Thoracic aorta (tissue), 2 donors: ENCODE data around the gene EMC9. TPM values are rescaled to one million over a fixed set of nuclear protein-coding genes. Genes with fewer than 3 reads are reported as not detected.

ENCODE experiments used
- ATAC-seq: fragments of 150-250 bp; one replicate; pipeline ENCODE4 v1.8.0; 2017; ENCODE audit warnings: low read depth; ENCODE audit not compliant: insufficient number of reproducible peaks, low FRiP score
- DNase-seq: peaks from one replicate; pipeline ENCODE4 v3.0.0-alpha.2; 2020; ENCODE audit warnings: low spot score
- H3K27ac ChIP-seq, 2 donors: fragments of 200-600 bp; sonication (generic); 1 replicate in 1 of 2; 2 replicates in 1 of 2; pipeline ENCODE4 v1.5.1; 2016; ENCODE audit warnings: mild to moderate bottlenecking in 2 of 2, moderate library complexity in 2 of 2
- H3K27me3 ChIP-seq: fragments of 200-600 bp; sonication (generic); replicated peaks from 2 replicates; pipeline ENCODE4 v1.6.0; 2016; ENCODE audit warnings: mild to moderate bottlenecking; ENCODE audit not compliant: insufficient read depth
- H3K36me3 ChIP-seq: fragments of 200-600 bp; sonication (generic); one replicate; pipeline ENCODE4 v1.5.1; 2016
- H3K4me1 ChIP-seq, 2 donors: fragments of 200-600 bp; sonication (generic); 1 replicate in 1 of 2; 2 replicates in 1 of 2; pipeline versions ENCODE4 v1.5.1 to v1.6.0; 2016; ENCODE audit warnings: low read depth in 2 of 2, mild to moderate bottlenecking in 1 of 2; ENCODE audit not compliant: control insufficient read depth in 1 of 2
- H3K4me3 ChIP-seq: fragments of 200-600 bp; sonication (generic); 2 replicates; pipeline ENCODE4 v1.5.1; 2016; ENCODE audit warnings: mild to moderate bottlenecking
- H3K9me3 ChIP-seq: fragments of 200-600 bp; sonication (generic); 2 replicates; pipeline ENCODE4 v1.5.1; 2016
- total RNA-seq, 2 donors: library from RNA; depleted of rRNA; stranded (reverse); fragments of >200 nt; gene quantifications; one replicate each; pipeline versions ENCODE4 v1.1.0 to v1.2.3, GENCODE V29; 2016
- TF ChIP-seq, protein P1 (sequence below): fragments of 200-600 bp; sonication (generic); IDR thresholded peaks from one replicate; pipeline ENCODE4 v1.5.1; 2019; ENCODE audit warnings: antibody characterized with exemption

EMC9 gene
- total RNA-seq, 2 donors from 2014 or later, result 4.9 to 18.6 TPM

DNA sequence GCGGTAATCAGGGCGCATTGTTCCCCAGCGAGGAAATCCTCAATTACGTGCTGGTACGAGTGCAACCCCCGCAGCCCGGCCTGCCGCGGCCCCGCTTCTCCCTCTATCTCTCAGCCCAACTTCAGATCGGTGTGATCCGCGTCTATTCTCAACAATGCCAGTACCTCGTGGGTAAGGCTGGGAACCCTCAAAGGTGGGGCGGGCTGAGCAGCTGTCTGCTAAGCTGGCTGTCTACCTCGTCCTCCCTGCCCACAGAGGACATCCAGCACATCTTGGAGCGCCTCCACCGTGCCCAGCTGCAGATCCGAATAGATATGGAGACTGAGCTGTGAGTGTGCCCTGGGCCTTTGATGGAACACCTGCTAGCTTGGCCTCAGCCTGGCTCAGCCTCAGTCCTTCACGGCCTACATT, 31.5 kb upstream of the EMC9 start:
- ATAC-seq (no peak), DNase-seq (no peak)
- Histone ChIP-seq H3K36me3 (peaks cover 3% of the 10 kb centered on the region), H3K4me3 (no peak overlapping the region), H3K4me1 (peaks cover 0 to 13% of the 10 kb centered on the region in 2 donors), H3K9me3 (no peaks in the 10 kb centered on the region), H3K27me3 (no peaks in the 10 kb centered on the region), H3K27ac (no peak overlapping the region)
- TF ChIP-seq, protein P1, sequence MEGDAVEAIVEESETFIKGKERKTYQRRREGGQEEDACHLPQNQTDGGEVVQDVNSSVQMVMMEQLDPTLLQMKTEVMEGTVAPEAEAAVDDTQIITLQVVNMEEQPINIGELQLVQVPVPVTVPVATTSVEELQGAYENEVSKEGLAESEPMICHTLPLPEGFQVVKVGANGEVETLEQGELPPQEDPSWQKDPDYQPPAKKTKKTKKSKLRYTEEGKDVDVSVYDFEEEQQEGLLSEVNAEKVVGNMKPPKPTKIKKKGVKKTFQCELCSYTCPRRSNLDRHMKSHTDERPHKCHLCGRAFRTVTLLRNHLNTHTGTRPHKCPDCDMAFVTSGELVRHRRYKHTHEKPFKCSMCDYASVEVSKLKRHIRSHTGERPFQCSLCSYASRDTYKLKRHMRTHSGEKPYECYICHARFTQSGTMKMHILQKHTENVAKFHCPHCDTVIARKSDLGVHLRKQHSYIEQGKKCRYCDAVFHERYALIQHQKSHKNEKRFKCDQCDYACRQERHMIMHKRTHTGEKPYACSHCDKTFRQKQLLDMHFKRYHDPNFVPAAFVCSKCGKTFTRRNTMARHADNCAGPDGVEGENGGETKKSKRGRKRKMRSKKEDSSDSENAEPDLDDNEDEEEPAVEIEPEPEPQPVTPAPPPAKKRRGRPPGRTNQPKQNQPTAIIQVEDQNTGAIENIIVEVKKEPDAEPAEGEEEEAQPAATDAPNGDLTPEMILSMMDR, result no peak

DNA sequence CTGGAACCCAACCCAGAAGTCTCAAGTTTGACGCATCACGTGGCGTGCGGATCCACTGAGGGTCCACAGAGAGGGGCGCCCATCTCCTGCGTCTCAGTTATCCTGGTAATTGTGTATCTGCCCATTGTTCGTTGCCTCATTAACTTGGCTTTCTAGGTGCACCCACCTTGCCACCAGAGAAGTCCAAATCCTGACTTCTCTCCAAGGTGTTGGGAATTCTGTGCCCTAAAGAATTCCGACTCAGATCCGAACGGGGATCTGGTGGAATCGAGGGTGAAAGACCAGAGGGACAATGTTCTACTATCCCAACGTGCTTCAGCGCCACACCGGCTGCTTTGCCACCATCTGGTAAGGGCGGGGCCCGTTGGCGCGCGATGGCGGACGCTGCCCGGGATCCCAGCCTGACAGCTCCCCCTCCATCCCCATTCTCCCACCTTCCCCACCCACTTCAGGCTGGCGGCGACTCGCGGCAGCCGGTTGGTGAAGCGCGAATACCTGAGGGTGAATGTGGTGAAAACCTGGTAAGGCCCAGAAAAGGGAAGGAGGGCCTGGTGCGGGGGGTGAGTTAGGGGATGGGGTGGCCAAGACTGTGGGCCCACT, 31.0 kb upstream of the EMC9 start:
- no peaks in the 10 kb centered on the region for H3K9me3 ChIP-seq
- H3K4me3 ChIP-seq, result peak overlapping the region; percentile 69
- H3K27me3 ChIP-seq, result no peaks in the 10 kb centered on the region
- no peak overlapping the region for H3K27ac ChIP-seq
- peaks cover 0 to 13% of the 10 kb centered on the region in 2 donors for H3K4me1 ChIP-seq
- TF ChIP-seq, protein P1, result no peak
- ATAC-seq (no peak), DNase-seq (no peak)
- H3K36me3 ChIP-seq, result no peaks in the 10 kb centered on the region

DNA sequence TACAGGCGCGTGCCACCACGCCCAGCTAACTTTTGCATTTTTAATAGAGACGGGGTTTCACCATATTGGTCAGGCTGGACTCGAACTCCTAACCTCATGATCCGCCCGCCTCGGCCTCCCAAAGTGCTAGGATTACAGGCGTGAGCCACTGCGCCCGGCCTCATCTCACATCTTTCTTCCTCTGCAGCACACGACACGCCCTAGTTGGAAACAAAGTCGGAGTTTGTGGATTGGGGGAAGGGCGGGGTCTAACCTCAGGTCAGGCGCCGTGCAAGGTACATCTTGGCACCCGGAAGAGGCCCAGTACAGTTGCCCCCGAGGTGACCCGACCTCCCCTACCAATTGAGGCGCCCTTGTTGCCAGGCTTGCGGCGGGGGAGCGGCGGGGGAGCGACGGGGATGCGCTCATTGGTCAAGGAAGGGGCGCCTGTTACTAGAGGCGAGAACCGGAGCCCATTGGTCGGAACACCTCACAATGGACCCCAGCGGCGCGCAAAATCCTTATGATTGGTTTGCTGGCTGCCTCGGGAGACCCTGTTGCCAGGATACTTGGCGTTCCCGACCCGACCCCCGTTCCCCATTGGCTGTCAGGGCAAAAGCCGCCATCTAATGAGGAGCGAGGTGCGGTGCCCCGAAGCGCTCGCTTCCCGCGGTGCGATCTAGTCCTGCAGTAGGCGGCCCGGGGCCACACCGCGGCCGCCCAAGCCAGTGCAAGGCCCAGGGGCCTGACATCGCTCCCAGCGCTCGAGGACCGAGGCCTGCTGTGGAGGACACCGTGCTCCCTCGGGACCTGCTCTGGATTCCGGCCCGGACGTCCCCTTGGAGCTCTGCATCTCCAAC, 30.2 kb upstream of the EMC9 start, which contains the start of gene REC8:
REC8 (plus strand) TSS at position 659 of the 839 bp plus-strand sequence. CDS start 473 bp downstream, outside the sequence.
- TF ChIP-seq, protein P1, result no peak
- peaks cover 0 to 13% of the 10 kb centered on the region in 2 donors for H3K4me1 ChIP-seq
- H3K9me3 ChIP-seq, result no peaks in the 10 kb centered on the region
- no peaks in the 10 kb centered on the region for H3K27me3 ChIP-seq
- no peak within 1 kb of the TSS for H3K27ac ChIP-seq
- peaks cover 3% of the 10 kb centered on the region for H3K36me3 ChIP-seq
- DNase-seq (peak; percentile 38), ATAC-seq (no peak)
- peak within 1 kb of the TSS; percentile 69 for H3K4me3 ChIP-seq

GRCh38 chr14:24167469-24168114, 26.2 kb upstream of the EMC9 start:
- peaks cover 43% of the 10 kb centered on the region for H3K36me3 ChIP-seq
- TF ChIP-seq, protein P1, result no peak
- no peak overlapping the region for H3K27ac ChIP-seq
- no peaks in the 10 kb centered on the region for H3K27me3 ChIP-seq
- DNase-seq (no peak), ATAC-seq (no peak)
- no peak overlapping the region for H3K4me3 ChIP-seq
- no peaks in the 10 kb centered on the region for H3K9me3 ChIP-seq
- peaks cover 8 to 33% of the 10 kb centered on the region in 2 donors for H3K4me1 ChIP-seq

GRCh38 chr14:24165785-24166184, 24.4 kb upstream of the EMC9 start:
- Histone ChIP-seq H3K27me3 (no peaks in the 10 kb centered on the region), H3K4me3 (no peak overlapping the region), H3K4me1 (peaks cover 15 to 34% of the 10 kb centered on the region in 2 donors), H3K9me3 (no peaks in the 10 kb centered on the region), H3K27ac (no peak overlapping the region), H3K36me3 (peaks cover 43% of the 10 kb centered on the region)
- no peak for DNase-seq
- TF ChIP-seq, protein P1, result no peak
- ATAC-seq, result no peak
